Measurements from ENCODE around the gene NACAD.
A peak's percentile ranks its signal among the peaks of the same experiment; 100 is the strongest.
"Not testable (repeated sequence)": the region's sequence is repeated elsewhere in the genome, so short reads cannot be mapped to it uniquely, and the experiment has no call there.

The NACAD gene

GRCh38 chr7:45114926-45115325 is 26.2 kb upstream of the NACAD start:
- TF ChIP-seq ZFX (IDR thresholded peaks at IDR 0.05) (no peak), CTCF (conservative IDR thresholded peaks at IDR 0.05) (no peak)
- no peak overlapping the region for H3K27ac ChIP-seq

GRCh38 chr7:45114257-45114656 is 25.5 kb upstream of the NACAD start:
- not testable (repeated sequence) for H3K27ac ChIP-seq

GRCh38 chr7:45112648-45113047 is 23.9 kb upstream of the NACAD start:
- peak overlapping the region; percentile 94 for H3K27ac ChIP-seq
- TF ChIP-seq CTCF (conservative IDR thresholded peaks at IDR 0.05) (no peak), ZFX (IDR thresholded peaks at IDR 0.05) (no peak)

GRCh38 chr7:45111298-45112223 is 22.8 kb upstream of the NACAD start, which contains the start of gene TBRG4:
Gene TBRG4, minus strand, starts transcription at chr7:45111697. Its CDS starts 2,460 bp downstream, at chr7:45109237.
- TF ChIP-seq ZFX (IDR thresholded peaks at IDR 0.05) (peak; percentile 96), CTCF (conservative IDR thresholded peaks at IDR 0.05) (peak; percentile 72)
- H3K27ac ChIP-seq, result peak within 1 kb of the TSS; percentile 94

DNA sequence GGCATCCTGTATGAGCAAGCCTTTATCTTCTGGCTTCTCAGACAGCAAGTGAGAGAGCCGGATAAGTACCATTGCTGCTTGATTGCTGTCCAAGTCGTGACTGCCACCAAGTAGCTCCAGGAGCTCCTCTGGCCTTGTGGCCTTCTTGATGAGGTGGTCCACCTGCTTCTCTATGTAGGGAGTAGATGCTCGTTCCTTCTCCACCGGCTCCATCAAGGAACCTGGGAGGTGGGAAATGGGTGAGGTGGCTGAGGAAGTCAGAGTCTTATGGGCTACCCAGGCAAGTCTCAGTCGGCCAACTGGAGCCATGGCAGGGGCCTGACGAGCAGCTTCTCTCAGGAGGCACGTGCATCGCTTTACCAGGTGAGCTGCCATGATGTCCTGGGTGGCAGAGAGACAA is 20.1 kb upstream of the NACAD start:
- no peak overlapping the region for H3K27ac ChIP-seq

DNA sequence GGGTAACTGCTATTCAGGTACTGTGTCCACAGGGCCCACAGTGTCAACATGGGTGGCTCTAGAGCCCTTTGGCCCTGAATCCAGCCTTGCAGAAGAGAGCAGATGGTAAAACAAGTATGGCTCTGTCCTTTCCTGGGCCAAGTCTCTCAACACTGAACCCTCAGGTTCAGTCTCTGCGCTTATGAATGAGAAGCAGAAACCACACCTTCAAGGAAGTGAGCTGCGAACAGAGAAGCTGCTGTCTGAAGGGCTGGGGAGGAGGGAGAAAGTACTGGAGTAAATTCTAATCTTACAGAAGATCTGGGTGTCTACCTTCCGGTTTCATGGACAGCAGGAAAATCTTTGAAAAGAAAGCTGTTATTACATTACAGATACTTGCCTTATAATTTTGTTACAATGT is 18.6 kb upstream of the NACAD start:
- no peak overlapping the region for H3K27ac ChIP-seq
- TF ChIP-seq ZFX (IDR thresholded peaks at IDR 0.05) (no peak), CTCF (conservative IDR thresholded peaks at IDR 0.05) (no peak)

More for the DNA sequence above, 20.1 kb upstream of the NACAD start:
- TF ChIP-seq ZFX (IDR thresholded peaks at IDR 0.05) (no peak), CTCF (conservative IDR thresholded peaks at IDR 0.05) (no peak)

DNA sequence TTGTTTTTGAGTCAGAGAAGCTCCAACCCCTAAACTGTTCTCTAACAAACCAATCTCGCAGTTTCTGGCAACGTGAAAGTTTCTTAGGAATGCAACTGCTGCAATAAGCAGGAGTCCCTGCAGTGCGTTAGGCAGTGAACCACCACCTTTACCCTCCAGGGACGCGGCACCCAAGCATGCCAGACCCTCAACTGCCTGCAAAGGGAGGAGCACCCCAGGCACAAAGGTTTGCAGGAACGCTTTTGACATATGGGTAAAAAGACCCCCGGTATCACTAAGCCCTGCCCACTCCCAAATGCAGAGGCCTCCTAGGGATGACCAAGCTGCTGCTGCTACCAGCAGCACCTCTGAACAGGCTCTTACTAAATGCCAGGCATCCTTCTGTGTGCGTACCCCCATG is 18.1 kb upstream of the NACAD start:
- TF ChIP-seq CTCF (conservative IDR thresholded peaks at IDR 0.05) (no peak), ZFX (IDR thresholded peaks at IDR 0.05) (no peak)
- H3K27ac ChIP-seq, result no peak overlapping the region
